HG03159 (cell line): Measurements from ENCODE around the gene NAV2.
"Not testable (repeated sequence)": the region's sequence is repeated elsewhere in the genome, so short reads cannot be mapped to it uniquely, and the experiment has no call there.

Experiments
- ATAC-seq: cut with Tn5 transposase; IDR thresholded peaks from one replicate; pipeline ENCODE4 v1.9.1; 2021; ENCODE audit warnings: mild to moderate bottlenecking, moderate library complexity; ENCODE audit not compliant: unreplicated experiment

The NAV2 gene

DNA sequence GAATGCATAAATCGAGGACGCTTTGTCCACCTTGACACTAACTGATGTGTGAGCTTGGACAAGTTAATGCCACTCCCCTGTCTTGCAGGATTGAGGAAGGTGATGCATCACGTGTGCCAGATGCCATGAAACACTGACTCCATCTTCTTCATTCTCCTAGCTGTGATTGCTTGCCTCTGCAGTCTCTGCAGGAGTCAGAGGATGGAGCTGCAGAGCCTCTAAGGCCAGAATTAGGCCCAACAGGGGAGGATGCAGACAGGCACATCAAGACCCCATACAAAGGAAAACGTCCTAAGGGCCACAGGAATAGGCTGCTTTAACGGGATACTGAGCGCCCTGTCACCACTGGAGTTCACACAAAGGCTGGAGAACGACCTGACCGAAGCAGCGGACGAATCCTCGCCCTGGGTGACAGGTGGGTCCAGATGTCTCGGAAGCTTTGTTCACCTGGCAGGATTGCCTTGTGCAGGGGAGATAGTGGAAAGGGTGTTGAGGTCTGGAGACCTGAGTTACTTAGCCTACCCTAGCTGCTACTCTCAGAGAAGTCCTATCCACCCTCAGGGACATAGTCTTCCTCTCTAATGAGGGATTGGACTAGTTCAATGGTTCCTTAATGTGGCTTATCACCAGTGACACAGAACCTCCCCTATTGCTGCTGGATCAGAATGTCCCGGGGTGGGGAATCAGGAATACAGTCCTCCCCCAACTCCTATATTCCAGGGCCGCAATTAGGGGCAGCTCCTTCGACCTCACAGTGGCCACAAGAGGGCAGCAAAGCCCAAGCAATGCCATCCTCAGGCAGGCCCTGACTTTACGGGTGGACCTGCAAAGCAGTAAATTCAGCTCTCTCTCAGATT is 415.3 kb downstream of the NAV2 start:
- ATAC-seq: peak; percentile 78

DNA sequence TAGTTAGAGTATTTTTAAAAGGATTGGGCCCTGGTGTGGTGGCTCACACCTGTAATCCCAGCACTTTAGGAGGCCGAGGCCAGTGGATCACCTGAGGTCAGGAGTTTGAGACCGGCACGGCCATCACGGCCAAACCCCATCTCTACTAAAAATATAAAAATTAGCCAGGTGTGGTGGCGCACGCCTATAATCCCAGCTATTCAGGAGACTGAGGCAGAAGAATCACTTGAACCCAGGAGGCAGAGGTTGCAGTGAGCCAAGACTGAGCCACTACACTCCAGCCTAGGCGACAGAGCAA is 415.8 kb downstream of the NAV2 start:
- not testable (repeated sequence) for ATAC-seq

DNA sequence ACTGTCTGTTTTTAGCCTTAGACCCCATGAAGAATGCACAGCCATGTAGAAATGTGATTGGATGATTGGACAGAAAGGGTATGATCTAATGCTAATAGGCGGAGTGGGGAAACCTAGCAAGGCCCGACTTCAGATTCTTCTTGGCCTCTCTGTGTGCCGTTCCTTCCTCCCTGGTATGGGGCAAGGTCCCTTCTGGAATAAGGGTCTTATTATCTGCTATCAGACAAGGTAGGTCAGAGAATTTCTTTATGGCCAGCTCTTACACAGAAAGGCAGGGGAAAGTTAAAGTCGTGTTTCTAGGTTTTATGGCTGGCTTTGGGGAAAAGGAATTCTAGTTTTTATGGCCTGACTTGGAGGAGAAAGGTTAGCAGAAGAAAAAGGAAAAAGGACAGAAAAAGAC is 417.0 kb downstream of the NAV2 start:
- no peak for ATAC-seq

DNA sequence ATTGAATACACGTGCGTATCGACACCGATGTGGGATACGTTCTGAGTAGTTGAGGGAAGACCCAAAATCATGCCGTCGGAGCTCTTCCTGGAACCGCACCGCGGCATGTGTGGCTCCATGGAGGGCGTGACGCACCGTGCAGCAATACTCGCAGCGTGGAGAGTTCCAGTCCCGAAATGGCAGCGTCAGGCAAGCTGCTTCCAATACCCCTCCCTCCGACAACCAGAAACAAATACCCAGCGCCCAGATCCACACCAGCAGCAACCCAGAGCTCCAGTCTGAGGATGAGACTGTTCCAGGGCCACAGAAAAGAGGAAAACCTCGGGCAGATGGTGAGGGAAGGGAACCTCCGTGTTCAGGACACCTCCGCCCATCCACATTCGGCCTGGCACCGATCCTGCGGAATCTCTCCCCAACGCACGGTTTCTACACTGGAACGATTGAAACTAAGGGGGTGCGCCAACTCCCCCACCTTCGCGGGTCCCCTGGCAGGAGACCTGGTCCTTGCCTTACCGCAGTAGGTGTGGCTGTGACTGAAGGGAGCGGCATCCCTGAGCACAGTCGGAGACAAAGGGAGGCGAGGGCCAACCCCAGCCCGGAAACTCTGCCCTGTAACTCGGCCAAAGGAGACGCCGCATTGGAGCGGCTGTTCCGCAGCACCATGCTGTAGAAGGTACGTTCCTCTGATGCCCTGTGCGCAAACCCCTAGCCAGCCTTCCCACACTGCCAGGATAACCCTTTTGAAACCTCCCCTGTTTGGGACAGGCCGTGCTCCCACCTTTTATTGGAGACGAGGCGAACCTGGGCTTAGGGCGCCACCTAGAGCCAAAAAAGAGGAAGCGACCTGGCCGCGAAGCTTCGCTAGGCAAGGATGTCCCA is 419.4 kb downstream of the NAV2 start:
- ATAC-seq: peak; percentile 48

DNA sequence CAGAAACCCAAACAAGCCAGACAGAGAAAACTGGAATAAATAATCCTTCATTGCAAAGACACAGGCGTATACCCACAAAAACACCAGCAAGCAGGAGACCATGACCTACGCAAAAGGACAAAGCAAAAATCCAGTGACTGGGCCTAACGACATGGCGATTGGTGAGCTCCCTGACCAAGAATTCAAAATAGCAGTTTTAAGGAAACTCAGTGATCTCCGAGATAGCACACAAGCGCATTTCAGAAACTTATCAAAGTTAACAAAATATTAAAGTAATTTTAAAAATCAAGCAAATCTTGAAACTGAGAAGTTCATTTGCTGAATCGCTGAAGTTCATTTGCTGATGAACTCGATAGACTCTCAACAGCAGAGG is 420.0 kb downstream of the NAV2 start:
- ATAC-seq: no peak

DNA sequence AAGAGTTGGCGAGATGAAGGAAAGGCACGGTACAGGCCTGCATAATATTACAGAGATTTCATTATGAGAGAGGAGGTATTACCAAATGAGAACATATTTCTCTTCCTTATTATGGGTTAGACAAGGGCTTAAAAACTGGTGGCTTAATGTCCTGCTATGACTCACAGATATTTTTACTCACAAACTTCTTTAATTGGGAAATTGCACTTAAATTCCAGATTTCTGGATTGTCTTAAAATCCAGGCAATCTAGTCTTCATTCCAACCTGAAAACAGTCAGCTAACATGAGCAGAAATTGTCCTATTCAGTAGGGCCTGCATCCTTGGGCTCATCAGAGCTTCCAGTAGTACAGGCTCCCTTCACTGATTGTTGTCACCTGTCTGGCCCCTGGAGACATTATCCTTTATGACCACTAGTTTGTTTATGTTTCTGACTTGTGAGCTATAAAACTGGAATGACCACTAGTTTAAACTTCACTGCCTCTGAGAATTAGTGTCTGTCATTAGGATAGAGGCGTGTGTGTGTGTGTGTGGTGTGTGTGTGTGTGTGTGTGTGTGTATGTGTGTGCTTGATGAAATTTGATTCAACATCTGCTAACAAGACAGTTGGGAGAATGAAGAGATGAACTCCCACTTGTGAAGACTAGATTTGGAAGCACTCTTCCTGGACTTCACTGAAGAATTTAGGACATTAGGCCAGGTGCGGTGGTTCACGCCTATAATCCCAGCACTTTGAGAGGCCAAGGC is 422.5 kb downstream of the NAV2 start:
- no peak for ATAC-seq

DNA sequence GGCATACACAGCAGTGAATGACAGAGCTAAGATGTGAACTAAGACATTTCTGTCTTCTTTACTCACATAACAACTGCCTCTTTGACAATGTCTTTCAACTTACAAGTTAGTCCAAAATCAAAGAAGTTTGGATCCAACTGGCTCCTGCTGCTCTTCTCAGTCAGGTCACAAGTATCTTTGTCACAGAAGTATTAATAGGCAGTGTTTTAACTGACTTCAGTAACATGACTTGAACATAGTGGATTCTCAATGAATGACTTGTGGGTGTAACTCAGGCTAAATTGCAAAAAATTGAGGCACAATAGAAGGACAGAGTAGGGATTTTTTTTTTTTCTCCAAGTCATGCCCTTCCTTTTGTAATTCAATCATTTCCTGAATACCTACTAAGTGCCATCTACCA is 425.0 kb downstream of the NAV2 start:
- ATAC-seq: no peak

DNA sequence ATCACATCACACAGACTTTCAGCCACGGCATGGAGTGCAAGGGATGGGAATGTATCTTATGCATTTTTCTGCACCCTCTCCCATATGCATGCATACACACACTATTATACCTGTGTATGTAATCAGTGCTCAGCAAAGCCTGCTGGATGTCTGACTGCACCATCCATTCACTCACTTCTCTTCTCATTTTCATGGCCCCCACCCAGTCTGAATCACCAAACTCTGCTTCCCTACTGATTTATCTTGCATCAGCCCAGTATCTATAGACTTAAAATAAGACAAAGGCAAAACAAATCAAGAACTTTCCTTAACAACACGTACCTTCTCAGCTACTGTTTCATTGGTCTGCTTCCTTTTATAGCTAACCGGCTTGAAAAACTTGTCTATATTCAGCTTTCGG is 426.1 kb downstream of the NAV2 start:
- no peak for ATAC-seq

DNA sequence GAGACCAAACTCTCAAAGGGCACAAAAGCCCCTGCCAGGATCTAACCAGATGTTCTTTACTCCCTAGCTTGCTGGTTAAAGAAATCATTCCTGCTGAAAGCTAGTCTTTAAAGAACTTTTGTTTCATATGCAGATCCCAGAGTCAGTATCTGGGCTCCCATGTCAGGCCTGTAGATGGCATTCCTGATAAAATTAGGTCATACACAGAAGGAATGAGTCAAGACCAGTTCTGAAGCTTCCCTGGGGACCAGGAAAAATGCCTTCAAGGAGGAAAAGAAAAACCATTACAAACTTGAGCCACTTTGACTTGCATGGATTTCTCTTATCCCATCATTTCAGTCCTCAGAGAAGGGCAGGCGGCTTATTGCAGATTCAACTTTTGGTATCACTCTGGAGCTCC is 441.7 kb downstream of the NAV2 start:
- no peak for ATAC-seq

DNA sequence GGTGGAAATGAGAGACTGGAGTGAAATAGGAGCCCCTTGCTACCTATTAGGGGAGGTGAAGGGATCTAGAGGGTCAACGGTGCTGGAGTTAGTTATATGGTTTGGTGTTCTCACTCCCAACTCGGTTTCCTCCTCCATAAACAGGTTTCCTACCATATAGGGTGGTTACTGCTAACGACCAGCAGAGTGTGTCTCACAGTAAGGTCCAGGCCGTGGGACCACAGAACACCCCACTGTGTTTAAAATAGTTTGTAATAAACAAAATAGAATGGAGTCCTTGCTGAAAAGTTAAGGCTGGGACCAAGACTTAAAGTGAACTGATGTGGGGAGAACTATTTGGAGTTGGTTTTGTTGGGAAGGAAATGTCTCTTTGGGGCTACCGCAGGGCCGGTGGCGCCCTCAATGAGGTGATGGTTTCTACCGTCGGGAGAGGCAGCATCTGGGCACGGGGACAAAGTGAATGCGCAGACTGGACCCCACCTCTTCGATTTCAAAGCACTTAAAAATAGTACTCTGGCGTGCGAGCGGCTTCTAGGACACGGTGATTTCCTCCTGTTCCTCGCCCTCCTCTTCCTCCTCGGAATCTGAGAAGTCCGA is 443.1 kb downstream of the NAV2 start:
- ATAC-seq: no peak

DNA sequence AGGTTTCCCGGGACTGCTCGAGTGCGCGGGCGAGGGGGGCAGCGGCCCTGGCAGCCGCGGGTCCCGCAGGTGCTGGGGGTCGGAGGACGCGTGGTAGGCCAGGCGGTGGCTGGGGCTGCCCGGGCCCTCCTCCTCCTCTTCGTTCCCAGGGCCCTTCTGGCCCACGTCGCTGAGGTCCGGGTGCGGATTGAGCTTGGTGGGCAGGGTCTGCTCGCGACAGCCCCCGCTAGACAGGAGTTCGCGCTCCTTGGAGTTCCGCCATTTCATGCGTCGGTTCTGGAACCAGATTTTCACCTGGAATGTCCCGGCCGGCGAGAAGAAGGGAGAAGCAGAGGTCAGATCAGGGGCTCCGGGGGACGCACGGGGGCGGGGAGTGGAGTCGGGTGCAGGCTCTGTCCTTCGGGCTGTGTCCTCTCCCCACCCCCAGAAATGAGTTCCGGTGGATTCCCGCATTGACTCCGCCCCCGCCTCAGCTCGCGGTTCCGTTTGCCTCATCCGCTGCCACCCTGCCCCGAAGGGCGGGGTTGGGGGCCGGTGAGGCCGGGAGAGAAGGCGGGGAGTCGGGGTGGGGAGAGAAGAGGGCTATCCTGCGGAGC is 443.7 kb downstream of the NAV2 start:
- no peak for ATAC-seq

DNA sequence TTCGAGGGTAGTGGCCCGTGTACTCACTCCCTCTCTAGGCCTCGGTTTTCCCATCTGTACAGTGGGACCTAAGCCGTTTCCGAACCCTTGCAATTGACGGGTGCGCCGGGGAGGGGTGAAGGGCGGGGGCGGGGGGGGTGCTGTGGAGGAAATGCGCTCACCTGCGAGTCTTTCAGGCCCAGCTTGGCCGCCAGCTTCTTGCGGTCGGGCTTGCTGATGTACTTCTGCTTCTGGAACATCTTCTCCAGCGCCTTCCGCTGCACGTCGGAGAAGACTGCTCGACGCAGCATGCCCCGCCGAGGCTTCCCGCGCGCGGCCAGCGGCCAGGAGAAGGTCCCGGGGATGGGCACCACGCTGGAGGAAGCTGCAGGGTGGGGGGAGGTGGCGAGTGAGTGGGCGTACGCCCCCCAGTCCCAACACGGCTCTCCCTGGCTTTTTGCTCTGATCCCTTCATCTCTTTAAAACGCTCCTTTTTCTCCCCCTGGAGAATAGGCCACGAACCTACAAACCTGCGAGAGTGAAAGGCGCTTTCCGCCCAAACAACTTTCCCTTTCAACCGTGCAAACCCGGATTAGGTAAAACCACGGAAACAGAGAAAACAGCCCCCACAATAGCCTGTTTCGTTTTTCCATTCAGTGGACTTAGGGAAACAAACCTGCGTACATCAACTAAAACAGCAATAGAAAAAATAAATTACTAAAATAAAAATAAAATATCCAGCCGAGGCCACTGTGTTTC is 444.4 kb downstream of the NAV2 start:
- no peak for ATAC-seq

DNA sequence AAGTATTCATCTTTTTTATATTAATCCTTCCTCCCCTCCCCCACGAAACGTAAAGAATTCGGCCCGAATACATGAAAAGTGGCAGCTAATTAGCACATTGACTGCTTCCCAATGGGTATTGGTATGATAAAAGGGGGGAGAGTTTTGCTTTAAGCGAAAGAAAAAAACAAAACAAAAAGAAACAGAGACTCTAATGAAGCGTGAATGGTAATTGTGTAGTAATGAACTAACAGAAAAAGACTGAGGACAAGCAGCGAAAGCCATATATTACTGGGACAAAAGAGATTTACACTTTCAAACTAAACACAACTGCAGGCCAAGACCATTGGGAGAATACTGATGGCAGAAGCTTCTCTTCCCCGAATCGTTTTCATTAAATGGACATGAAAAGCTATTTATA is 445.1 kb downstream of the NAV2 start:
- ATAC-seq: no peak

DNA sequence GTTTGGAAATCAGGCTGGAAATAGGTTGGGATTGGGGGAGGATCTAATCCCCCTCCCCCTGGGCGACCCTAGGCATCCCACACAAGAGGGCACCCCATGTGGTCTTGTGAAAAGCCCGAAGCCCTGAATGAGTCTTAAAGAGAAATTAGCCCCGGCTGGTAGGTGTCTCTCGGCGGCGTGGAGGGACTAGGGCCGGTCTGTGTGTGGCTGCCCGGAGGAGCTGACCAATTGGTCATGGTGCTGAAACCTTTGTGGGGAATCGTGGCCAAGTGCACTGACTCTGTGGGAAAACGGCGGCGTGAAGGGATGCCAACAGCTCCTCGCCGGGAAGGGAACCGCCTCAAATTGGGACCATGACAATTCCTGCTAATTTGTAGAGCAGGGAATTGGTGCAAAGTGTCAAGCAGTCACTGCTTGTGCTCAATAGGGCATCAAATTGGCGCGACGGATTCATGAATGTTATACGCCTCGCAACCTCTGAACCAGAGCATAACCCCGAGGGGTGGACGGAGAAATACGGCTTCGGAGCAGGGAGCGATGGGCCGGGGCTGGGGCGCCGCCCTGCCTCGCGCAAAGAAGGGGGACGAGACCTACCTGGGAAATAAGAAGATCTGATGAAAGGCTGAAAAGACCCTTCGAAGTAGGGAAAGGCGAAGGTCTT is 446.1 kb downstream of the NAV2 start:
- ATAC-seq: no peak

DNA sequence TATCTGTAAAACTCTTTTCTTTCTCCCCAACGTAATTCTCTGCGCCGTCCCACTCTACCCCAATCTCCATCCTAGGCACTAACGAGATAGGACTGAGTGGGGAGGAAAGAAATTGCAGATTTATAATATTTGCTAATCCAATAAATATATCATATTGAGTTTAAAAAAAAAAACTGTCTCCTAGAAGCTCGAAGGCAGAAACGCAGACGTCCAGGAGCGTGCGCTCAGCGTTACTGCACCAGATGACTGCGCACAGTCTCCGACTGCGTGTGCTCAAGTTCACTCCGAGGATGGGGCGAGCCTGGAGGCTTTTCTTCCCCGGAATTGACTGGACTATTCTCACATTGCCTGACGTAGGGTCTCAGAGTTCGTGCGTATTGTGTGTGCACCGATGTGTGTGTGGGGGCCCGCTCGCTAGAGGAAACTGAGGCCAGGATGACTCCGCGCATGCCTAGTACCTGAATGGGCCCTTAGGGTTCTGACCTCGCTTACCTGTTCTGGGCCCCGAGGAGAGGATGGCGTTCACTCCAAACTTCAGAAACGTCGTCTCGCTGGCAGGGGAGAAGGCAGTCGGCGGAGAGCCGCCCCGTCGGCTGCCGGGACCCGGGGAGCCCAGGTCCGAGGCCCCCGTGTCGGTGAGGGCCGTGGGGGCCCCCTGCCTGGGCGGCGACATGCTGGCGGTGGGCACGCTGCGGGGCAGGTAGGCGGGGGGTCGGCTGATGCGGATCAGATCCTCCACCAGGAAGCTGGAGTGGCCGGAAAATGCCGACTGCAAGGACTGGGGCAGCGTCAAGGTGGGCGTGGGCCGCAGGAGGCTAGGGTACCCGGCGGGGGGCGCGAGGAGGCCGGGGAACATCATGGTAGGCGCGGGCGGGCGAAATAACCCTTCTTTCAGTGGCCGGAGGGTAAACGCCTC is 447.1 kb downstream of the NAV2 start:
- ATAC-seq: no peak

DNA sequence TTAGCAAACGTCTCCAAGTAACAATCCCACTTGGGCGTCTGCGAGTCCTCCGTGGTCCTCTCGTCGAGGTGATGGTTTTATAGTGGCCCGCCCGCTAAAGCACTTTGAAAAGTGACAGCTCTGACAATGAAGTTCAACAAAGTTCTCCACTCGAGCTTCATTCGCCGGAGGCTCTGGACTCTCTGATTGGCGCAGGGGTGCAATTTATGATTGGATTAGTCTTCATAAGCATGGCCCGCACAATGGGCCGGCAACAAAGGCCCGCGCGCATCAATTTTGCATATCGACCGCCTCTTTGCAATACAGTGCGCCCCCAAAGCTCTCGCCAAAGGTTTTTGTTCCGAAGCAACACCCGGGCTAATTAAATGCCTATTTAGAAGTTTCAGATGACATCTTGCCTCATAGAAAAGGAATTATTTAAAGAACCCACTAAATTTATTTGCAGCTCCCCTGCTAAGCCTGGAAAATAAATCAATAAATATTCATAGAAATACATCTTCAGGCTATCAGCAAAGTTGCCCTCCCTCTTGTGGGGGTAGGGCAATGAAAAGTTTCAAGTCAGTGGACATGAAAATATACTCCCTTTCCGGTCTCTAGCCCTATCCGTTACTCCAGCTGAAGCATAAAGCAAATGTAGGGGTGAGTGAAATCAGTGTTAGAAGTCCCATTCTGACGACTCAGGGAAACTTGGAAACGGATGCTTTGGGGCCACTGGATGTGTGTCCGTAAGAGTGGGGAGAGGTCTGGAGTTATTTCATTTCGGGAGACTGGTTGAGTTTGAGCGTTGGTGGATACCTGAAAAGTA is 448.0 kb downstream of the NAV2 start, which contains the start of gene DBX1:
DBX1 (minus strand) TSS at position 51 of the 805 bp plus-strand sequence. CDS start 151 bp downstream, outside the sequence.
- ATAC-seq: no peak

DNA sequence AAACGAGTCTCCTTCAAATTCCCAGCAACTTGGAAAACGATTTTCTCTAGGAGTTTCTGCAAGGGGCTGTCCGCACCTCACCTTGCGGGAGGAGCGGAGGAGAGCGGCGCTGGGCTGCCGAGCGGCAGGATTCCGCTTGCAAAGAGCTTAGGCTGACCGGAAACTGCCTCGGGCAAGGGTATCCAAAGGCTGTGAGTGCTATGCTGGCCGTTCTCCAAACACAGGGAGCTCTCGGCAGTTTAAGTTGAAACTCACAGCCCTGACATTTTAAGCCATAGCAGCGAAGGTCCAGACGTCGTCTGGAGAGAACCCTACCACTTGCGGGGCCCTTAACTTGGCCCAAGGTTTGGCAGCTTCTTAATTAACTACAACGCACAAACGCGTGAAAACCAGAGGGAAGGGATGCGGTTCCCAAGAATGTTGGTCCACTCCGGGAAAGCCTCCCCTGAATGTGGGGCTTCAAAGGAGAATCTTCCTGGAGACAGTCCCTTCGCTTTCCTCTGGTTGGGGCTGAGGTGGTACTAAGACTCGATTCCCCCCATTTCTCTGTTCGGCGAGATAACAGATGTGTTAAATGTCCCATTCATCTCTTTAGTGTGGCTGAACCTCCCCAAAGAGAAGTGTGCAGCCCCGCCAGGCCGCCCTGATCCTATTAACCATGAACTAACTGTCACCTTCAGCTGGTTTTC is 448.7 kb downstream of the NAV2 start:
- ATAC-seq: no peak
